PC-3 (cell line): ENCODE results near the gene MGARP. TPM values are rescaled to one million over a fixed set of nuclear protein-coding genes. Genes with fewer than 3 reads are reported as not detected.

Source experiments
- ATAC-seq: fragments of 200-7000 bp; cut with Tn5 transposase; 2 replicates; pipeline ENCODE4 v1.9.1; 2020; ENCODE audit warnings: mild to moderate bottlenecking, moderate library complexity
- BruUV-seq: library from RNA; stranded (reverse); fragments of 400-500 nt; replicated peaks from 2 replicates; lab custom pipeline; 2021; lab: Mats Ljungman, UMichigan
- CTCF ChIA-PET: fragments of 300-600 bp; sonication (Branson Sonifier 250); formaldehyde crosslinking; loops from one replicate; lab custom pipeline; 2022; ENCODE audit warnings: antibody characterized with exemption; lab: Charles Lee
- POLR2A ChIA-PET: fragments of 300-600 bp; sonication (Branson Sonifier 250); formaldehyde crosslinking; loops from one replicate; lab custom pipeline; 2022; ENCODE audit warnings: antibody characterized with exemption; ENCODE audit not compliant: unreplicated experiment; lab: Charles Lee
- DNase-seq: peaks from one replicate; pipeline ENCODE4 v3.0.0-alpha.2; 2015
- H2AFZ ChIP-seq: fragments of 300-600 bp; sonication (generic); 2 replicates; pipeline ENCODE4 v1.6.0; 2016; ENCODE audit warnings: antibody characterized with exemption, low read length
- H3F3A ChIP-seq: fragments of 300-600 bp; sonication (generic); one replicate; pipeline ENCODE4 v1.6.0; 2017; ENCODE audit warnings: antibody characterized with exemption, low read length, control low read depth, mild to moderate bottlenecking; ENCODE audit not compliant: unreplicated experiment
- H3K27ac ChIP-seq: fragments of 300-600 bp; sonication (generic); 2 replicates; pipeline ENCODE4 v1.5.1; 2016; ENCODE audit warnings: mild to moderate bottlenecking, low read length
- H3K27me3 ChIP-seq: fragments of 300-600 bp; sonication (generic); 2 replicates; pipeline ENCODE4 v1.6.1; 2016; ENCODE audit warnings: low read length, mixed read lengths
- H3K36me3 ChIP-seq: fragments of 300-600 bp; sonication (generic); 2 replicates; pipeline ENCODE4 v1.6.1; 2016; ENCODE audit warnings: low read depth, mixed run types, low read length, mixed read lengths
- H3K4me1 ChIP-seq: fragments of 300-600 bp; sonication (generic); 2 replicates; pipeline ENCODE4 v1.5.1; 2016; ENCODE audit warnings: low read length; ENCODE audit not compliant: insufficient read depth
- H3K4me2 ChIP-seq: fragments of 300-600 bp; sonication (generic); 2 replicates; pipeline ENCODE4 v1.6.0; 2016; ENCODE audit warnings: low read length
- H3K4me3 ChIP-seq: fragments of 300-600 bp; sonication (generic); 2 replicates; pipeline ENCODE4 v1.5.1; 2016; ENCODE audit warnings: mild to moderate bottlenecking, low read length, mixed read lengths
- H3K79me2 ChIP-seq: fragments of 300-600 bp; sonication (generic); 2 replicates; pipeline ENCODE4 v1.6.1; 2017; ENCODE audit warnings: low read length, mixed read lengths
- H3K9ac ChIP-seq: fragments of 300-600 bp; sonication (generic); 2 replicates; pipeline ENCODE4 v1.6.0; 2016; ENCODE audit warnings: mild to moderate bottlenecking, low read length
- H3K9me2 ChIP-seq: fragments of 300-600 bp; sonication (generic); replicated peaks from 2 replicates; pipeline ENCODE4 v1.6.1; 2016; ENCODE audit warnings: mixed run types, low read length, mixed read lengths
- H3K9me3 ChIP-seq: fragments of 300-600 bp; sonication (generic); 2 replicates; pipeline ENCODE4 v1.6.1; 2016; ENCODE audit warnings: low read length, mixed read lengths
- H4K20me1 ChIP-seq: fragments of 300-600 bp; sonication (generic); 2 replicates; pipeline ENCODE4 v1.6.1; 2016; ENCODE audit warnings: low read length, mixed read lengths
- CTCF ChIP-seq: fragments of 300-600 bp; sonication (generic); conservative IDR thresholded peaks from 2 replicates; pipeline ENCODE4 v1.5.1; 2017; ENCODE audit warnings: antibody characterized with exemption, low read depth, mild to moderate bottlenecking, low read length
- EZH2 ChIP-seq: fragments of 300-600 bp; sonication (generic); IDR thresholded peaks from one replicate; pipeline ENCODE4 v1.6.1; 2017; ENCODE audit warnings: antibody characterized with exemption, mild to moderate bottlenecking, low read length; ENCODE audit not compliant: unreplicated experiment
- EZH2phosphoT487 ChIP-seq: fragments of 300-600 bp; sonication (generic); IDR thresholded peaks from 2 replicates; pipeline ENCODE4 v1.6.1; 2018; ENCODE audit warnings: mild to moderate bottlenecking, antibody characterized with exemption, low read length, borderline replicate concordance
- intact Hi-C: fragments of 100-400 bp; cut with micrococcal nuclease; formaldehyde crosslinking; loops from 2 replicates; pipeline ENCODE4 v1.9.0; 2023
- total RNA-seq: library from RNA; depleted of rRNA; stranded (reverse); fragments of >200 nt; gene quantifications from 2 replicates; pipeline ENCODE4 v1.2.3, GENCODE V29; 2014

Gene MGARP
- total RNA-seq, 1 experiment from 2014 or later = 0.33 TPM

GRCh38 chr4:139234253-139234652 is 45.8 kb downstream of the MGARP start:
- H3K9me2 ChIP-seq = no peaks in the 10 kb centered on the region
- BruUV-seq = no TSS peak
- H3K4me2 ChIP-seq = no peak overlapping the region
- intact Hi-C loops = no loop called here
- no peak overlapping the region for H3K27ac ChIP-seq
- H3F3A ChIP-seq = no peaks in the 10 kb centered on the region
- ATAC-seq (no peak), DNase-seq (no peak)
- ChIA-PET CTCF (no interaction called here), POLR2A (no interaction called here)
- TF ChIP-seq EZH2phosphoT487 (no peak), EZH2 (no peak), CTCF (no peak)
- H4K20me1 ChIP-seq = no peaks in the 10 kb centered on the region
- H2AFZ ChIP-seq = no peak overlapping the region
- H3K4me1 ChIP-seq = no peaks in the 10 kb centered on the region
- no peak overlapping the region for H3K9ac ChIP-seq
- H3K9me3 ChIP-seq = no peaks in the 10 kb centered on the region
- no peak overlapping the region for H3K4me3 ChIP-seq
- H3K36me3 ChIP-seq = no peaks in the 10 kb centered on the region
- H3K27me3 ChIP-seq = no peaks in the 10 kb centered on the region
- no peaks in the 10 kb centered on the region for H3K79me2 ChIP-seq

DNA sequence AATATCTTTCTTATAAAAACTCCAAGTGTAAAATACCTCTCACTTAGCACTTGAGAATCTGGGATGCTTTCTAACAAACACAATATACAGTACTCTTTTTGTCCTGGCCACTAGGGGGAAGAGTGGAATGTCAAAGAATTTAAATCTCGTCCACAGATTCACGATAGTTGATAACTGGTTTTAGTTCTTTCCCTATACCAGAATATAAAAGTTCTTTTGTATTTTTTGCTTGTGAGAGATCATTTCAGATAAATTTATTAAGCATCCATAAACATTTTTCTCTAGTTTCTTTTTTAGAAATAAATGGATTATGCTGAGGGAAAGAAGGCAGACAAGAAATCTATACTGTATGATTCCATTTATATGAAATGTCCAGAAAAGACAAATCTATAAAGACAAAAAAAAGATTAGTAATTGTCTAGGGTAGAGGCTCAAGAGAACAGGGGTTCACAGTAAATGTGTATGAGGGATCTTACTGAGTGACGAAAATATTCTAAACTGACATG is 50.4 kb downstream of the MGARP start:
- intact Hi-C loops = loop anchor here (1.0 to 5.0 kb wide), 4 partner anchors 45 to 131 kb away; partner anchors contain the start of gene MGARP
- peak; percentile 76 for ATAC-seq
- Histone ChIP-seq H3K27ac (no peak overlapping the region), H3F3A (no peaks in the 10 kb centered on the region), H3K79me2 (no peaks in the 10 kb centered on the region), H3K4me2 (0 out of 2 replicates have a peak overlapping the region, but pooled peaks have one; percentile 41), H3K4me1 (no peaks in the 10 kb centered on the region), H3K9me3 (no peaks in the 10 kb centered on the region), H3K27me3 (no peaks in the 10 kb centered on the region), H2AFZ (no peak overlapping the region), H4K20me1 (no peaks in the 10 kb centered on the region), H3K36me3 (no peaks in the 10 kb centered on the region), H3K4me3 (no peak overlapping the region), H3K9ac (no peak overlapping the region), H3K9me2 (no peaks in the 10 kb centered on the region)
- CTCF ChIA-PET = interaction anchor here (0.6 kb wide), 2 partner anchors 60 to 68 kb away, joined by 3 to 12 read pairs; no protein-coding TSS in a partner anchor
- BruUV-seq = no TSS peak
- DNase-seq = peak; percentile 62
- POLR2A ChIA-PET = no interaction called here
- TF ChIP-seq EZH2phosphoT487 (no peak), CTCF (peak; percentile 70)

GRCh38 chr4:139227729-139228404 is 52.2 kb downstream of the MGARP start:
- BruUV-seq = no TSS peak

More at GRCh38 chr4:139227729-139228404, 52.2 kb downstream of the MGARP start:
- H3K27ac ChIP-seq = no peak overlapping the region
- H4K20me1 ChIP-seq = no peaks in the 10 kb centered on the region
- intact Hi-C loops = loop anchor here (2.0 to 5.0 kb wide), 3 partner anchors 43 to 129 kb away; partner anchors contain the start of gene MGARP
- H3K27me3 ChIP-seq = no peaks in the 10 kb centered on the region
- peak; percentile 37; the same call in 1 of the 2 replicates for ATAC-seq
- H3F3A ChIP-seq = no peaks in the 10 kb centered on the region
- no peaks in the 10 kb centered on the region for H3K9me2 ChIP-seq
- H3K4me1 ChIP-seq = no peaks in the 10 kb centered on the region
- H2AFZ ChIP-seq = no peak overlapping the region
- peak; percentile 27 for DNase-seq
- no peak overlapping the region for H3K9ac ChIP-seq
- H3K9me3 ChIP-seq = no peaks in the 10 kb centered on the region
- no peaks in the 10 kb centered on the region for H3K36me3 ChIP-seq
- no peak overlapping the region for H3K4me3 ChIP-seq
- no peak for TF ChIP-seq EZH2phosphoT487
- TF ChIP-seq CTCF = peak; percentile 46
- no peaks in the 10 kb centered on the region for H3K79me2 ChIP-seq
- POLR2A ChIA-PET = no interaction called here
- CTCF ChIA-PET = interaction anchor here (1.2 kb wide), 1 partner anchor 197 kb away, joined by 3 read pairs; no protein-coding TSS in a partner anchor
- no peak overlapping the region for H3K4me2 ChIP-seq
